ENCODE data around the gene IL1RL1.

Gene IL1RL1

GRCh38 chr2:102269200-102269524 is 42.2 kb upstream of the IL1RL1 start:
- H4K20me1 ChIP-seq (ENCODE audit: insufficient read depth, low read length) = no peaks in the 10 kb centered on the region
- no peak overlapping the region for H3K4me2 ChIP-seq (ENCODE audit: low read length)
- no peaks in the 10 kb centered on the region for H3K36me3 ChIP-seq (ENCODE audit: insufficient read depth, low read length)
- no peak overlapping the region for H3K4me3 ChIP-seq (ENCODE audit: low read depth, low read length, poor library complexity, severe bottlenecking)
- no peaks in the 10 kb centered on the region for H3K9me2 ChIP-seq (ENCODE audit: low read depth, low read length)
- no peaks in the 10 kb centered on the region for H3K79me2 ChIP-seq (ENCODE audit: insufficient read depth, low read length)
- TF ChIP-seq EZH2 (IDR thresholded peaks at IDR 0.05; ENCODE audit: borderline replicate concordance, low read length) (no peak), CTCF (IDR thresholded peaks at IDR 0.05; ENCODE audit: low read length) (no peak)
- H3K4me1 ChIP-seq (ENCODE audit: insufficient read depth, low read length, severe bottlenecking) = no peaks in the 10 kb centered on the region
- H3K27ac ChIP-seq (ENCODE audit: low read depth, low read length, poor library complexity, severe bottlenecking) = no peak overlapping the region
- H3K9me3 ChIP-seq (ENCODE audit: low read length) = no peaks in the 10 kb centered on the region
- no peaks in the 10 kb centered on the region for H3F3A ChIP-seq (ENCODE audit: insufficient read depth, low read length)
- no peaks in the 10 kb centered on the region for H3K27me3 ChIP-seq (ENCODE audit: insufficient read depth, low read length)
- H2AFZ ChIP-seq (ENCODE audit: low read length) = no peak overlapping the region
- H3K9ac ChIP-seq (ENCODE audit: low read length) = no peak overlapping the region

GRCh38 chr2:102271844-102272243 is 39.5 kb upstream of the IL1RL1 start:
- Histone ChIP-seq H3K4me2 (ENCODE audit: low read length) (no peak overlapping the region), H3K36me3 (ENCODE audit: insufficient read depth, low read length) (no peaks in the 10 kb centered on the region), H2AFZ (ENCODE audit: low read length) (no peak overlapping the region), H3F3A (ENCODE audit: insufficient read depth, low read length) (no peaks in the 10 kb centered on the region), H3K9me3 (ENCODE audit: low read length) (peaks cover 4% of the 10 kb centered on the region; the same call in 1 of the 2 replicates), H3K27ac (ENCODE audit: low read depth, low read length, poor library complexity, severe bottlenecking) (no peak overlapping the region), H3K9ac (ENCODE audit: low read length) (no peak overlapping the region), H3K4me1 (ENCODE audit: insufficient read depth, low read length, severe bottlenecking) (no peaks in the 10 kb centered on the region), H3K9me2 (ENCODE audit: low read depth, low read length) (no peaks in the 10 kb centered on the region), H4K20me1 (ENCODE audit: insufficient read depth, low read length) (no peaks in the 10 kb centered on the region), H3K4me3 (ENCODE audit: low read depth, low read length, poor library complexity, severe bottlenecking) (no peak overlapping the region), H3K79me2 (ENCODE audit: insufficient read depth, low read length) (no peaks in the 10 kb centered on the region), H3K27me3 (ENCODE audit: insufficient read depth, low read length) (no peaks in the 10 kb centered on the region; the same call in 1 of the 2 replicates)
- TF ChIP-seq CTCF (IDR thresholded peaks at IDR 0.05; ENCODE audit: low read length) (no peak), EZH2 (IDR thresholded peaks at IDR 0.05; ENCODE audit: borderline replicate concordance, low read length) (no peak)

- Histone ChIP-seq H3K79me2 (ENCODE audit: insufficient read depth, low read length) (no peaks in the 10 kb centered on the region), H3K27ac (ENCODE audit: low read depth, low read length, poor library complexity, severe bottlenecking) (no peak overlapping the region), H3K9me2 (ENCODE audit: low read depth, low read length) (no peaks in the 10 kb centered on the region), H3K4me3 (ENCODE audit: low read depth, low read length, poor library complexity, severe bottlenecking) (no peak overlapping the region), H2AFZ (ENCODE audit: low read length) (no peak overlapping the region), H4K20me1 (ENCODE audit: insufficient read depth, low read length) (no peaks in the 10 kb centered on the region), H3K9me3 (ENCODE audit: low read length) (peaks cover 4% of the 10 kb centered on the region; the same call in 1 of the 2 replicates), H3K36me3 (ENCODE audit: insufficient read depth, low read length) (no peaks in the 10 kb centered on the region), H3K9ac (ENCODE audit: low read length) (no peak overlapping the region), H3F3A (ENCODE audit: insufficient read depth, low read length) (no peaks in the 10 kb centered on the region), H3K4me2 (ENCODE audit: low read length) (no peak overlapping the region), H3K4me1 (ENCODE audit: insufficient read depth, low read length, severe bottlenecking) (no peaks in the 10 kb centered on the region), H3K27me3 (ENCODE audit: insufficient read depth, low read length) (no peaks in the 10 kb centered on the region; the same call in 1 of the 2 replicates)
- TF ChIP-seq CTCF (IDR thresholded peaks at IDR 0.05; ENCODE audit: low read length) = no peak
- no peak for TF ChIP-seq EZH2 (IDR thresholded peaks at IDR 0.05; ENCODE audit: borderline replicate concordance, low read length)
Observed at GRCh38 chr2:102273619-102274211, 37.6 kb upstream of the IL1RL1 start.

Measured in OCI-LY1 (cell line).